ENCODE measurements around the gene CD52. TPM values are rescaled to one million over a fixed set of nuclear protein-coding genes. Genes with fewer than 3 reads are reported as not detected.

The CD52 gene
- total and polyA plus RNA-seq, 11 donors = 1.6 to 89.9 (median 6.5) TPM; not detected in 1

DNA sequence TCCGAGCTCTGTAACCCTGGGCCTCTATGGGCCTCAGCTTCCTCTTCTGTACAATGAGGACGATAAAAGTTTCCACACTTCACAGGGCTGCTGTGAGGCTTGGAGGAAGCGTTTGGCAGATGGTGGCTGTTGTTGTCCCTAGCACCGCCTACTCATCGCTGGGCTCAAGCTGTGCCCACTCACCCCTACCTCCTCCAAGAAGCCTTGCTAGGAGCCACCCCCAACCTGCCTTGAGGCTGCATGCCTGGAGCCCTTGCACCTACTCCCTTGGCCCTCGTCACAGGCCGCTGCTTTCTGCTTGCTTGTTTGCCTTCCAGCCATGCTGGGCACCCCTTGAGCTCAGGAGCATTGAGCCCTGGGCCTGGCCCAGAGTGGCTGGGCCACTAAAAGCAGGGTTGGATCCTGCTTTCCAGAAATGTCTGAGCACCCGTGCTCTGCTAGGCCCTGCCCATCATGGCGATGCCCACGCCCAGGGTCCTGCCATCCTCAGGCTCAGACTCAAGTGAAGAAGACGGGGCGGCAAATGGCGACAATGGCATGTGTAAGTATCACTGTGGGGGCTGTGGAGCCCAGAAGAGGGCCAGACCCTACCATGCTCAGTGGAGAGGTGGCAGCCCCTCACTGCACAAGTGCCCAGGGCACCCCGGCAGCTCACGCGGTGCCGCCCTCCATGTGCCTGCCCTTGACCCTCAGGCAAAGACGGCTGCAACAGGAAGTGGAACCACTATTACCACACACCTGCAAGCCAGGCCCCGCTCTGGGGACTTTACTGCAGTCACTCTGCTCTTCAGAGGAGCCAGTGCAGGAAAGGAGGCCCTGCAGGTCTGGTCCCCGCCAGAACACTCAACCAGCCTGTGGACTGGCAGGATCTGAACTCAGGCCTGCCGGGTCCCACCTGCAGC lies 28.3 kb upstream of the CD52 start:
- TF ChIP-seq, protein P1, sequence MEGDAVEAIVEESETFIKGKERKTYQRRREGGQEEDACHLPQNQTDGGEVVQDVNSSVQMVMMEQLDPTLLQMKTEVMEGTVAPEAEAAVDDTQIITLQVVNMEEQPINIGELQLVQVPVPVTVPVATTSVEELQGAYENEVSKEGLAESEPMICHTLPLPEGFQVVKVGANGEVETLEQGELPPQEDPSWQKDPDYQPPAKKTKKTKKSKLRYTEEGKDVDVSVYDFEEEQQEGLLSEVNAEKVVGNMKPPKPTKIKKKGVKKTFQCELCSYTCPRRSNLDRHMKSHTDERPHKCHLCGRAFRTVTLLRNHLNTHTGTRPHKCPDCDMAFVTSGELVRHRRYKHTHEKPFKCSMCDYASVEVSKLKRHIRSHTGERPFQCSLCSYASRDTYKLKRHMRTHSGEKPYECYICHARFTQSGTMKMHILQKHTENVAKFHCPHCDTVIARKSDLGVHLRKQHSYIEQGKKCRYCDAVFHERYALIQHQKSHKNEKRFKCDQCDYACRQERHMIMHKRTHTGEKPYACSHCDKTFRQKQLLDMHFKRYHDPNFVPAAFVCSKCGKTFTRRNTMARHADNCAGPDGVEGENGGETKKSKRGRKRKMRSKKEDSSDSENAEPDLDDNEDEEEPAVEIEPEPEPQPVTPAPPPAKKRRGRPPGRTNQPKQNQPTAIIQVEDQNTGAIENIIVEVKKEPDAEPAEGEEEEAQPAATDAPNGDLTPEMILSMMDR (IDR thresholded peaks at IDR 0.05) = no peak
- no peak for TF ChIP-seq POLR2A (IDR thresholded peaks at IDR 0.05)
- no peaks in the 10 kb centered on the region for H3K36me3 ChIP-seq
- H3K4me1 ChIP-seq = peaks cover 9 to 87% (median 32%) of the 10 kb centered on the region in 12 donors
- 84 to 96% (median 92%) methylated on average over 13 to 21 of the region's 21 CpGs for WGBS, 4 donors
- ATAC-seq (peak in 2 of 4 donors; percentile 6 to 14), DNase-seq (peak in 2 of 5 donors; percentile 46 to 54)
- no peak overlapping the region for H3K4me3 ChIP-seq
- intact Hi-C loops (cut with DNase I) = loop anchor here in 2 of 10 donors (5.0 kb wide), 2 partner anchors 33 to 73 kb away; no protein-coding TSS in a partner anchor
- H3K27ac ChIP-seq = peak overlapping the region in 10 of 12 donors; percentile 5 to 98 (median 32)
- H3K9me3 ChIP-seq = no peaks in the 10 kb centered on the region
- H3K27me3 ChIP-seq = no peaks in the 10 kb centered on the region

DNA sequence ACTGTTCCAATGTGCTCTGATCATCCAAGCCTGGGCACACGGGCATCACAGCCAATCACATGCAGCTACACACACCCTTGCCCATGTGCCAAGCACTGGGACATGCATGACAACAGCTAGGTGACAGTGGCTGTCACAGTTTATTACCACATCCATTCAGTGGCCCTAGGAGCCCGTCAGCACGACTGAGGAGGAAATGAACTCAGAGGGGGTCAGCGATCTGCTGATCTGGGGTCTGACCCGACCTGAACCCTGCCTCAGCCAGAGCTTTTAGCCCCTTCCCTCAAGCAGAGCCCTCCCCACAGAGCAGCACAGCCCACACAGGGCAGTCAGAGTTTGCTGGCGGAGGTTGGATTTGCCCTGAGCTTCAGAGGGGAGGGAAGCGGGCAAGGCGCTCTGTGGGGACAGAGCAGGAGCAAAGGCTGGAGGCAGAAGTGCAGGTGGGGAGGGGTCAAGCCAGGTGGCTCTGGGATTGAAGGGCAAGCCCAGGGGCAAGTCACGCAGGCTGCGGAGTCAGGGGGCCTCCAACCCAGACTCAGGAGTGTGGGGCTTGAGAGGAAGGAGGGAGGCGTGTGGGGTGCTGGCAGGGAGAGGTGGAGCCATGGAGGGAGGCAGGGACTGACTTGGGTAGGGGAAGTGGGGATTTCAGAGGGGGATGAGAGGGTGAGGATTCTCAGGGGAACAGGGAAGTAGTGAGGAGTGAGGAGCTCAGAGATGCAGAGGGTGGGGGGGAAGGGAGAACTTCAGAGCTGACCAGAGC lies 27.5 kb upstream of the CD52 start:
- Histone ChIP-seq H3K27me3 (no peaks in the 10 kb centered on the region), H3K9me3 (no peaks in the 10 kb centered on the region), H3K4me3 (peak overlapping the region in 1 of 12 donors; percentile 15), H3K36me3 (no peaks in the 10 kb centered on the region), H3K4me1 (peaks cover 2 to 78% (median 23%) of the 10 kb centered on the region in 12 donors), H3K27ac (peak overlapping the region in 9 of 12 donors; percentile 22 to 98 (median 57))
- DNase-seq = no peak
- TF ChIP-seq, protein P1 (IDR thresholded peaks at IDR 0.05) = no peak
- TF ChIP-seq POLR2A (IDR thresholded peaks at IDR 0.05) = no peak
- peak in 1 of 4 donors; percentile 18 for ATAC-seq
- WGBS, 4 donors = 79 to 85% (median 85%) methylated on average over 10 to 11 of the region's 11 CpGs
- intact Hi-C loops (cut with DNase I) = no loop called here

DNA sequence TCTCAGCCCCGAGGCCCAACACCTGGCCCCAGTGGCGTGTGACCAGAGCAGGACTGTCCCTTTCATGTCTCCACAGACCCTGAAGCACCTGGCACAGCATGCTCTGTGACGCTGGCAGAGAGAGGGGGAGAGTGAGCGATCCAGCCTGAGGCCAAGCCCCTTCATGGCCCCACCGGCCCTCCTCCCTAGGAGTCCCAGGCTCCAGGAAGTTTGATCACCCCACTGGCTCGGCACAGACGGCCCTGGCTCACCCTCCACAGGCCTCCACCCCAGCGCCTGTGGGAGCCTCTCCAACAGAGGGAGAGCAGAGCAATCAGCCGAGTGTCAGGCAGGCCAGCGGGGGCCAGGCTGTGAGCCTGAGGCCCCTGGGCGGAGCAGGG lies 26.9 kb upstream of the CD52 start:
- Histone ChIP-seq H3K27me3 (no peaks in the 10 kb centered on the region), H3K36me3 (no peaks in the 10 kb centered on the region), H3K4me3 (no peak overlapping the region), H3K4me1 (peaks cover 0 to 73% (median 19%) of the 10 kb centered on the region in 12 donors), H3K27ac (peak overlapping the region in 7 of 12 donors; percentile 19 to 98 (median 39)), H3K9me3 (no peaks in the 10 kb centered on the region)
- intact Hi-C loops (cut with DNase I) = no loop called here
- ATAC-seq (no peak), DNase-seq (peak in 1 of 5 donors; percentile 62)
- no peak for TF ChIP-seq POLR2A (IDR thresholded peaks at IDR 0.05)
- TF ChIP-seq, protein P1 (IDR thresholded peaks at IDR 0.05) = no peak
- WGBS, 4 donors = 77 to 86% (median 79%) methylated on average over 11 of the region's 11 CpGs
